Thyroid gland (tissue), 4 donors: ENCODE results near the gene A1CF.

Experiments used
- CTCF ChIP-seq, 6 experiments: fragments of 200-600 bp in 3 of 6; fragments of 450-650 bp in 3 of 6; sonication (generic) in 3 of 6; IDR thresholded peaks; one replicate each; pipeline ENCODE4 v1.5.1; 2016 to 2019; ENCODE audit warnings: antibody characterized with exemption in 6 of 6, mild to moderate bottlenecking in 2 of 6, inconsistent platforms in 1 of 6, moderate library complexity in 1 of 6
- POLR2A ChIP-seq, 2 donors: fragments of 450-650 bp; IDR thresholded peaks; one replicate each; pipeline ENCODE4 v1.6.1; 2017; ENCODE audit warnings: antibody characterized with exemption in 2 of 2, mild to moderate bottlenecking in 2 of 2, moderate library complexity in 1 of 2

GRCh38 chr10:50931948-50932431, 46.6 kb upstream of the A1CF start:
- TF ChIP-seq CTCF (IDR thresholded peaks at IDR 0.05) (no peak), POLR2A (IDR thresholded peaks at IDR 0.05) (no peak)
